SHP77 treated with DMSO at 0.1 percent for 48 hours (cell line): ENCODE data around the gene KCTD16.

ENCODE experiments used
- DNase-seq: peaks from one replicate; lab custom pipeline; 2025; lab: John Stamatoyannopoulos, UW

KCTD16 gene

GRCh38 chr5:144403817-144404420, 233.2 kb downstream of the KCTD16 start:
- DNase-seq: no peak

GRCh38 chr5:144404672-144405071, 234.0 kb downstream of the KCTD16 start:
- no peak for DNase-seq

- DNase-seq: no peak
Measured at GRCh38 chr5:144405991-144406390, 235.3 kb downstream of the KCTD16 start.

- DNase-seq: no peak
Measured at GRCh38 chr5:144406442-144406841, 235.8 kb downstream of the KCTD16 start.

GRCh38 chr5:144414202-144415029, 243.7 kb downstream of the KCTD16 start:
- no peak for DNase-seq

GRCh38 chr5:144416196-144416595, 245.5 kb downstream of the KCTD16 start:
- no peak for DNase-seq

- DNase-seq: no peak
Measured at GRCh38 chr5:144418719-144419118, 248.0 kb downstream of the KCTD16 start.

GRCh38 chr5:144421411-144421810, 250.7 kb downstream of the KCTD16 start:
- no peak for DNase-seq

GRCh38 chr5:144422018-144422727, 251.5 kb downstream of the KCTD16 start:
- DNase-seq: no peak

- no peak for DNase-seq
Measured at GRCh38 chr5:144427866-144428265, 257.2 kb downstream of the KCTD16 start.

GRCh38 chr5:144428326-144428725, 257.7 kb downstream of the KCTD16 start:
- no peak for DNase-seq

GRCh38 chr5:144429405-144429804, 258.7 kb downstream of the KCTD16 start:
- no peak for DNase-seq

GRCh38 chr5:144429905-144430304, 259.2 kb downstream of the KCTD16 start:
- no peak for DNase-seq

- DNase-seq: no peak
Measured at GRCh38 chr5:144433140-144433822, 262.6 kb downstream of the KCTD16 start.

- DNase-seq: no peak
Measured at GRCh38 chr5:144433893-144434292, 263.2 kb downstream of the KCTD16 start.

GRCh38 chr5:144436007-144436406, 265.3 kb downstream of the KCTD16 start:
- no peak for DNase-seq

GRCh38 chr5:144438237-144438636, 267.6 kb downstream of the KCTD16 start:
- DNase-seq: no peak

- DNase-seq: no peak
Measured at GRCh38 chr5:144448457-144448856, 277.8 kb downstream of the KCTD16 start.

GRCh38 chr5:144451187-144451973, 280.7 kb downstream of the KCTD16 start:
- no peak for DNase-seq

- no peak for DNase-seq
Measured at GRCh38 chr5:144453753-144454152, 283.1 kb downstream of the KCTD16 start.

- no peak for DNase-seq
Measured at GRCh38 chr5:144457160-144457559, 286.5 kb downstream of the KCTD16 start.

GRCh38 chr5:144458216-144458615, 287.5 kb downstream of the KCTD16 start:
- DNase-seq: no peak
